ENCODE measurements around the gene FNDC1. TPM values are rescaled to one million over a fixed set of nuclear protein-coding genes. Genes with fewer than 3 reads are reported as not detected.
"Not testable (repeated sequence)": the region's sequence is repeated elsewhere in the genome, so short reads cannot be mapped to it uniquely, and the experiment has no call there.

FNDC1 gene
- polyA plus RNA-seq (2011; rRNA removed) (0.01 and 0.02 TPM in 2 replicates), polyA minus RNA-seq (2011; rRNA and poly(A)+ RNA removed) (0.22 TPM in 1 of 2 replicates, not detected in the other)

DNA sequence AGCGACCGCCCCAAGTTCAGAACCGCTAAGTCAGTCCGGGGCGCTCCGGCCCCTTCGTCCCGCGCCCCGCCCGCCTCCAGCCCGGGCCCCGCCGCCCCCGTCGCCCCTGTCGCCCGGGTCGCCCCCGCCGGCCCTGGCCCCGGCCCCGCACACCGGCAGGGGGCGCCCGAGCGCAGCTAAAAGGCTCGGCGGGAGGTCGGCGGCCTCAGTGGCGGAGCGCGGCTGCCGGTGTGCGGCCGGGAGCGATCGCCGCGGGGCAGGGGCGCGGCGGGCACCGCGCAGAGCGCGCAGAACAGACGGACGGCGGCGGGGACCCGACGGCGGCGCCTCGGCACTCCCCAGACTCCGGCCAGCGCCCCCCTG lies at the start of gene FNDC1:
TSS of gene FNDC1 (plus strand) at position 208 of the 363 bp plus-strand sequence. CDS start 197 bp downstream, outside the sequence.
- ChIA-PET POLR2A (no interaction called here), CTCF (interaction anchor here (1.0 to 2.2 kb wide), 3 partner anchors 8 to 486 kb away, joined by 3 to 8 read pairs (median 6); no protein-coding TSS in a partner anchor)
- H3K27me3 ChIP-seq (ENCODE audit: control insufficient read depth, insufficient read depth, low read length): peaks cover 33% of the 10 kb centered on the region
- H3K9me3 ChIP-seq (ENCODE audit: control insufficient read depth, insufficient read depth, low read length): no peaks in the 10 kb centered on the region; the same call in 1 of the 2 replicates
- H3K4me3 ChIP-seq (ENCODE audit: low read depth, low read length): peak within 1 kb of the TSS; percentile 34
- TF ChIP-seq, protein P1, sequence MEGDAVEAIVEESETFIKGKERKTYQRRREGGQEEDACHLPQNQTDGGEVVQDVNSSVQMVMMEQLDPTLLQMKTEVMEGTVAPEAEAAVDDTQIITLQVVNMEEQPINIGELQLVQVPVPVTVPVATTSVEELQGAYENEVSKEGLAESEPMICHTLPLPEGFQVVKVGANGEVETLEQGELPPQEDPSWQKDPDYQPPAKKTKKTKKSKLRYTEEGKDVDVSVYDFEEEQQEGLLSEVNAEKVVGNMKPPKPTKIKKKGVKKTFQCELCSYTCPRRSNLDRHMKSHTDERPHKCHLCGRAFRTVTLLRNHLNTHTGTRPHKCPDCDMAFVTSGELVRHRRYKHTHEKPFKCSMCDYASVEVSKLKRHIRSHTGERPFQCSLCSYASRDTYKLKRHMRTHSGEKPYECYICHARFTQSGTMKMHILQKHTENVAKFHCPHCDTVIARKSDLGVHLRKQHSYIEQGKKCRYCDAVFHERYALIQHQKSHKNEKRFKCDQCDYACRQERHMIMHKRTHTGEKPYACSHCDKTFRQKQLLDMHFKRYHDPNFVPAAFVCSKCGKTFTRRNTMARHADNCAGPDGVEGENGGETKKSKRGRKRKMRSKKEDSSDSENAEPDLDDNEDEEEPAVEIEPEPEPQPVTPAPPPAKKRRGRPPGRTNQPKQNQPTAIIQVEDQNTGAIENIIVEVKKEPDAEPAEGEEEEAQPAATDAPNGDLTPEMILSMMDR (IDR thresholded peaks at IDR 0.05; ENCODE audit: low read depth, low read length): no peak
- DNase-seq (ENCODE audit: low read depth, low spot score): no peak
- H3K27ac ChIP-seq (ENCODE audit: low read depth, low read length): no peak within 1 kb of the TSS

DNA sequence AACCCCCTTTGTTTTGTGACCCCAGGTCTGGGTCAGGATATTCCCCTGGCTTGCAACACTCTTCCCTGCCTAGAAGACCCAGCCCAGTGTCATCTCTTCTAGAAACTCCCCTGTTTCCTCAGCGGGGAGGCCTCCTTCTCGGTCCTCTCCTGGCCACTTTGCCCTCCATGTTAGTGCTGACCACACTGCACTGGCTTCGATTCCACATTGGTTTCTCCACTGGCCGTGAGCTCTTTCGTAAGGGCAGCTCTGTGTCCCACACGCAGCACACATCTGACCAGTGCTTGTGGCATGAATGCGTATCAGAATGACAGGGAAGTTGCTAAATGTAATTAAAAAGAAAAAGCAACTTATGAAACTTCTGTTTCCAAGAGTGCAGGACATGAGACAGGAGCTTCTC lies 49.4 kb upstream of the FNDC1 start:
- TF ChIP-seq, protein P1 (IDR thresholded peaks at IDR 0.05; ENCODE audit: low read depth, low read length): no peak
- Histone ChIP-seq H3K9me3 (ENCODE audit: control insufficient read depth, insufficient read depth, low read length) (no peaks in the 10 kb centered on the region), H3K27ac (ENCODE audit: low read depth, low read length) (no peak overlapping the region), H3K4me3 (ENCODE audit: low read depth, low read length) (no peak overlapping the region), H3K27me3 (ENCODE audit: control insufficient read depth, insufficient read depth, low read length) (peaks cover 2% of the 10 kb centered on the region)
- CTCF ChIA-PET: no interaction called here
- DNase-seq (ENCODE audit: low read depth, low spot score): no peak
- POLR2A ChIA-PET: no interaction called here

DNA sequence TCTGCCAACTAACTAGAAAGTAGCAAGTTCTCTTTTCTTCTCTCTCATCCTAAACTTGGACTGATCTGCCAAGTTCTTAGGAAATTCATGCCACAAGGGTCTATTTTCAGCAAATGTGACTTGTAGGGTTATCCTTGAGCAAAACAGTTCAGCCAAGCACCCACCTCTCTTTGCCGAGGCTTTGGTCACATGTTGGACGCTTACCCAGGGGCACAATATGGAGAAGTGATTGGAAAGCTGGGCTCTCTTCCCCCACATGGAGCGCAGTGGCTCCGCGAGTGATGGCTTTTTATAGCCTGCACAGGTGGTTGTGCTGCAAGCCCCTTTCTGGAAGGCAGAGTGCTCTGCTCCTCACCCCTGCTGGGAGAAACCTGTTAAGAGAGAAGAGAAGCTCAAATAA lies 47.7 kb upstream of the FNDC1 start:
- Histone ChIP-seq H3K9me3 (ENCODE audit: control insufficient read depth, insufficient read depth, low read length) (no peaks in the 10 kb centered on the region), H3K27ac (ENCODE audit: low read depth, low read length) (no peak overlapping the region), H3K27me3 (ENCODE audit: control insufficient read depth, insufficient read depth, low read length) (peaks cover 2% of the 10 kb centered on the region), H3K4me3 (ENCODE audit: low read depth, low read length) (no peak overlapping the region)
- no peak for DNase-seq (ENCODE audit: low read depth, low spot score)
- ChIA-PET CTCF (interaction anchor here (1.2 kb wide), 1 partner anchor 18 kb away, joined by 3 read pairs; no protein-coding TSS in a partner anchor), POLR2A (no interaction called here)
- TF ChIP-seq, protein P1 (IDR thresholded peaks at IDR 0.05; ENCODE audit: low read depth, low read length): no peak

DNA sequence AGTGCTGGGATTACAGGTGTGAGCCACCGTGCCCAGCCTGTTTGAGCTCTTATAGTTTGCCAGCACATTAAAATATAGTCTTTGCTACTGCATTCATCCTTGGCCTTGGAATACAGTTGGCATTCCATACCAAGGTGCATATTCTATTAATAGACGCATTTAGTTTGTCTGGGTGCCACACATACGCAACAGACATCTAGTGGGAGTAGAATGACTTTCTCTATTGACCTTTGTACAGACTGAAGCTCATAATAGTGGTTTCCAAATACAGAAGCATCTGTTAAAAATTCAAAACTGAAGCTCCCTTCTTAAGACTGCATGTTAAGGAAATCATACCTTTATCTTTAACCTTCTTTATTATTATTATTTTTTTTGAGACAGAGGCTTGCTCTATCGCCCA lies 46.7 kb upstream of the FNDC1 start:
- H3K27ac ChIP-seq (ENCODE audit: low read depth, low read length): no peak overlapping the region
- POLR2A ChIA-PET: no interaction called here
- TF ChIP-seq, protein P1 (IDR thresholded peaks at IDR 0.05; ENCODE audit: low read depth, low read length): no peak
- peaks cover 2% of the 10 kb centered on the region for H3K27me3 ChIP-seq (ENCODE audit: control insufficient read depth, insufficient read depth, low read length)
- CTCF ChIA-PET: interaction anchor here (0.6 to 1.2 kb wide), 3 partner anchors 19 to 421 kb away, joined by 3 to 5 read pairs (median 3); no protein-coding TSS in a partner anchor
- H3K9me3 ChIP-seq (ENCODE audit: control insufficient read depth, insufficient read depth, low read length): no peaks in the 10 kb centered on the region
- H3K4me3 ChIP-seq (ENCODE audit: low read depth, low read length): no peak overlapping the region
- no peak for DNase-seq (ENCODE audit: low read depth, low spot score)

DNA sequence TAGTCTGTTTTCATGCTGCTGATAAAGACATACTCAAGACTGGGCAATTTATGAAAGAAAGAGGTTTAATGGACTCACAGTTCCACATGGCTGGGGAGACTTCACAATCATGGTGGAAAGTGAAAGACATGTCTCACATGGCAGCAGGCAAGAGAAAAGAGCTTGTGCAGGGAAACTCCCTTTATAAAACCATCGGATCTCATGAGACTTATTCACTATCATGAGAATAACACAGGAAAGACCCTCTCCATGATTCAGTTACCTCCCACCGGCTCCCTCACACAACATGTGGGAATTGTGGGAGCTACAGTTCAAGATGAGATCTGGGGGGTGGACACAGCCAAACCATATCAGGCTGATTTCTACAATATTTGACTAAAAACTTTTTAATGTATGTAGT lies 45.4 kb upstream of the FNDC1 start:
- H3K27me3 ChIP-seq (ENCODE audit: control insufficient read depth, insufficient read depth, low read length); H3K4me3 ChIP-seq (ENCODE audit: low read depth, low read length); H3K27ac ChIP-seq (ENCODE audit: low read depth, low read length); H3K9me3 ChIP-seq (ENCODE audit: control insufficient read depth, insufficient read depth, low read length); POLR2A ChIA-PET; DNase-seq (ENCODE audit: low read depth, low spot score): not testable (repeated sequence)
- CTCF ChIA-PET: interaction anchor here (0.6 kb wide), 1 partner anchor 10 kb away, joined by 3 read pairs; no protein-coding TSS in a partner anchor

All from AG04450 (cell line).